Liver (tissue), 9 donors: ENCODE results near the gene CHDH. TPM values are rescaled to one million over a fixed set of nuclear protein-coding genes. Genes with fewer than 3 reads are reported as not detected.

ENCODE experiments used
- DNase-seq: peaks from one replicate; pipeline ENCODE4 v3.0.0-alpha.2; 2017; ENCODE audit warnings: low spot score
- H3K27ac ChIP-seq, 2 donors: one replicate each; pipeline ENCODE4 v1.7.0; 2013; ENCODE audit warnings: inconsistent platforms in 2 of 2, low read length in 2 of 2, control low read depth in 1 of 2, low read depth in 1 of 2, mild to moderate bottlenecking in 1 of 2
- H3K27me3 ChIP-seq, 4 donors: one replicate each; pipeline versions ENCODE4 v1.6.1 to v1.7.0; 2013; ENCODE audit warnings: low read length in 3 of 4, inconsistent platforms in 1 of 4, mild to moderate bottlenecking in 1 of 4, moderate library complexity in 1 of 4; ENCODE audit not compliant: control insufficient read depth in 4 of 4, insufficient read depth in 4 of 4
- H3K36me3 ChIP-seq, 4 donors: one replicate each; pipeline versions ENCODE4 v1.6.1 to v1.7.0; 2013; ENCODE audit warnings: low read length in 3 of 4, mild to moderate bottlenecking in 3 of 4, low read depth in 1 of 4, moderate library complexity in 1 of 4; ENCODE audit not compliant: control insufficient read depth in 4 of 4, insufficient read depth in 3 of 4
- H3K4me1 ChIP-seq, 4 donors: one replicate each; pipeline versions ENCODE4 v1.6.1 to v1.7.0; 2013; ENCODE audit warnings: low read length in 3 of 4, mild to moderate bottlenecking in 3 of 4, moderate library complexity in 1 of 4; ENCODE audit not compliant: control insufficient read depth in 4 of 4, insufficient read depth in 4 of 4
- H3K4me3 ChIP-seq, 3 donors: one replicate each; pipeline versions ENCODE4 v1.6.1 to v1.7.0; 2013; ENCODE audit warnings: low read length in 3 of 3, control low read depth in 1 of 3, low read depth in 1 of 3, mild to moderate bottlenecking in 1 of 3
- H3K9ac ChIP-seq, 2 donors: one replicate each; pipeline ENCODE4 v1.7.0; 2013; ENCODE audit warnings: low read length in 2 of 2, mild to moderate bottlenecking in 2 of 2, moderate library complexity in 2 of 2, control low read depth in 1 of 2, low read depth in 1 of 2
- H3K9me3 ChIP-seq, 4 donors: one replicate each; pipeline versions ENCODE4 v1.6.1 to v1.7.0; 2013; ENCODE audit warnings: low read length in 3 of 4; ENCODE audit not compliant: control insufficient read depth in 4 of 4
- FOXA2 ChIP-seq: IDR thresholded peaks from 2 replicates; pipeline ENCODE4 v1.6.1; 2016; ENCODE audit warnings: antibody characterized with exemption
- GABPA ChIP-seq, 2 donors: IDR thresholded peaks in 1 of 2; conservative IDR thresholded peaks in 1 of 2; 2 replicates each; pipeline ENCODE4 v1.6.1; 2016; ENCODE audit warnings: antibody characterized with exemption in 2 of 2, mild to moderate bottlenecking in 1 of 2, moderate library complexity in 1 of 2
- JUND ChIP-seq, 2 donors: IDR thresholded peaks; 2 replicates each; pipeline ENCODE4 v1.6.1; 2016; ENCODE audit warnings: antibody characterized with exemption in 2 of 2
- MAX ChIP-seq: IDR thresholded peaks from 2 replicates; pipeline ENCODE4 v1.6.1; 2016; ENCODE audit warnings: antibody characterized with exemption
- NR2F2 ChIP-seq: IDR thresholded peaks from 2 replicates; pipeline ENCODE4 v1.6.1; 2016; ENCODE audit warnings: antibody characterized with exemption
- YY1 ChIP-seq: IDR thresholded peaks from 2 replicates; pipeline ENCODE4 v1.6.1; 2016; ENCODE audit warnings: antibody characterized with exemption, mild to moderate bottlenecking
- ZBTB33 ChIP-seq: IDR thresholded peaks from 2 replicates; pipeline ENCODE4 v1.6.1; 2016; ENCODE audit warnings: antibody characterized with exemption
- WGBS: extraction: QIAGEN DNeasy Blood & Tissue Kit; methylation state at CpG from one replicate; pipeline ENCODE4 v1.1.7; 2013; 5-methylcytosine and 5-hydroxymethylcytosine counted together
- polyA plus RNA-seq, 2 donors: library from polyadenylated mRNA; stranded (reverse) in 1 of 2; unstranded in 1 of 2; fragments of 200-250 nt in 1 of 2; fragments of >200 nt in 1 of 2; fragmentation: Nextera tagmentation in 1 of 2; extraction: Ambion mirVana in 1 of 2; gene quantifications; one replicate each; pipeline versions ENCODE4 v1.2.1 to v1.2.3, GENCODE V29; 2013 to 2015
- total RNA-seq, 2 donors: library from RNA; depleted of rRNA; stranded (reverse); fragments of >200 nt; gene quantifications; one replicate each; pipeline ENCODE4 v1.2.3, GENCODE V29; 2014
- TF ChIP-seq, protein P1 (sequence below): IDR thresholded peaks from 2 replicates; pipeline ENCODE4 v1.6.1; 2016; ENCODE audit warnings: antibody characterized with exemption, mild to moderate bottlenecking
- donor health status: healthy.
- donor health status: healthy.
- donor health status: healthy.
- donor health status: healthy.
- donor health status: healthy.

CHDH gene
- total and polyA plus RNA-seq, 4 donors, result 9.1 to 34.0 (median 21.2) TPM

- H3K4me1 ChIP-seq, result no peaks in the 10 kb centered on the region
- H3K9ac ChIP-seq, result no peak overlapping the region
- no peak overlapping the region for H3K27ac ChIP-seq
- DNase-seq, result no peak
- no peak for TF ChIP-seq NR2F2
- TF ChIP-seq, protein P1, sequence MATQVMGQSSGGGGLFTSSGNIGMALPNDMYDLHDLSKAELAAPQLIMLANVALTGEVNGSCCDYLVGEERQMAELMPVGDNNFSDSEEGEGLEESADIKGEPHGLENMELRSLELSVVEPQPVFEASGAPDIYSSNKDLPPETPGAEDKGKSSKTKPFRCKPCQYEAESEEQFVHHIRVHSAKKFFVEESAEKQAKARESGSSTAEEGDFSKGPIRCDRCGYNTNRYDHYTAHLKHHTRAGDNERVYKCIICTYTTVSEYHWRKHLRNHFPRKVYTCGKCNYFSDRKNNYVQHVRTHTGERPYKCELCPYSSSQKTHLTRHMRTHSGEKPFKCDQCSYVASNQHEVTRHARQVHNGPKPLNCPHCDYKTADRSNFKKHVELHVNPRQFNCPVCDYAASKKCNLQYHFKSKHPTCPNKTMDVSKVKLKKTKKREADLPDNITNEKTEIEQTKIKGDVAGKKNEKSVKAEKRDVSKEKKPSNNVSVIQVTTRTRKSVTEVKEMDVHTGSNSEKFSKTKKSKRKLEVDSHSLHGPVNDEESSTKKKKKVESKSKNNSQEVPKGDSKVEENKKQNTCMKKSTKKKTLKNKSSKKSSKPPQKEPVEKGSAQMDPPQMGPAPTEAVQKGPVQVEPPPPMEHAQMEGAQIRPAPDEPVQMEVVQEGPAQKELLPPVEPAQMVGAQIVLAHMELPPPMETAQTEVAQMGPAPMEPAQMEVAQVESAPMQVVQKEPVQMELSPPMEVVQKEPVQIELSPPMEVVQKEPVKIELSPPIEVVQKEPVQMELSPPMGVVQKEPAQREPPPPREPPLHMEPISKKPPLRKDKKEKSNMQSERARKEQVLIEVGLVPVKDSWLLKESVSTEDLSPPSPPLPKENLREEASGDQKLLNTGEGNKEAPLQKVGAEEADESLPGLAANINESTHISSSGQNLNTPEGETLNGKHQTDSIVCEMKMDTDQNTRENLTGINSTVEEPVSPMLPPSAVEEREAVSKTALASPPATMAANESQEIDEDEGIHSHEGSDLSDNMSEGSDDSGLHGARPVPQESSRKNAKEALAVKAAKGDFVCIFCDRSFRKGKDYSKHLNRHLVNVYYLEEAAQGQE, result no peak
- no peak for TF ChIP-seq FOXA2
- H3K27me3 ChIP-seq, result no peaks in the 10 kb centered on the region
- 79% methylated on average over 5 of the region's 5 CpGs for WGBS
- no peak overlapping the region for H3K4me3 ChIP-seq
- H3K9me3 ChIP-seq, result no peaks in the 10 kb centered on the region
- no peaks in the 10 kb centered on the region for H3K36me3 ChIP-seq
Measured at GRCh38 chr3:53788038-53788437, 58.2 kb downstream of the CHDH start.

DNA sequence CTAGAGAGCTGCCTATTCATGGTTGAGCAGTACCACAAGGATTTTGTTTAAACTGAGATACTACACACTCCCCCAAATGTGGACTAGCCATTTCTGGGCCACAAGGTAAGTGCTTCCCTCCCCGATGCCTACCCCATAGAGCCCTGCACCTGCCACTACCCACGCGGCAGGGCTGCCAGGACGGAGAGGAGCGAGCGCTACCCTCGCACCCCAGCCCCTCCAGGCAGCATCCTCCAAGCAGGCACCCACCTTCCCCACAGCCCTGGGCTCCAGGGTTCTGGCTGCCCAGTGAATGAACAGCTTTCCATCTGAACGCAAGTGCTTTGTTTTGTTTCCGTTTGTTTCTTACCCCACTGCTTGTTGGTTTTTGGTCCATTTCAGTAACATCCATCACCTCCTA lies 59.2 kb downstream of the CHDH start:
- Histone ChIP-seq H3K27ac (no peak overlapping the region), H3K9me3 (no peaks in the 10 kb centered on the region), H3K36me3 (no peaks in the 10 kb centered on the region), H3K9ac (no peak overlapping the region), H3K4me3 (no peak overlapping the region), H3K27me3 (no peaks in the 10 kb centered on the region), H3K4me1 (no peaks in the 10 kb centered on the region)
- TF ChIP-seq YY1, result no peak
- no peak for TF ChIP-seq GABPA (IDR thresholded peaks at IDR 0.05 in 1 of 2, conservative IDR thresholded peaks at IDR 0.05 in 1 of 2)
- no peak for TF ChIP-seq MAX
- TF ChIP-seq JUND (IDR thresholded peaks at IDR 0.05), result no peak
- TF ChIP-seq ZBTB33, result no peak
- TF ChIP-seq, protein P1, result no peak
- TF ChIP-seq FOXA2, result no peak
- WGBS, result 88% methylated on average over 9 of the region's 9 CpGs
- DNase-seq, result no peak
